ENCODE results near the gene LRRC1. TPM values are rescaled to one million over a fixed set of nuclear protein-coding genes. Genes with fewer than 3 reads are reported as not detected.

Gene LRRC1
- total RNA-seq, 1 experiment from 2014 or later = 10.3 TPM

- H4K8ac ChIP-seq (replicated peaks; ENCODE audit: insufficient read length, low read depth, low read length) = no peak overlapping the region
- no peak overlapping the region for H3K14ac ChIP-seq (ENCODE audit: insufficient read depth, low read length)
- H3K79me2 ChIP-seq (ENCODE audit: insufficient read depth, low read length) = 0 out of 2 replicates have a peak, but pooled peaks cover 3% of the 10 kb centered on the region
- no peak overlapping the region for H2BK20ac ChIP-seq (ENCODE audit: low read depth, low read length, poor library complexity, severe bottlenecking)
- no peaks in the 10 kb centered on the region for H3K9me3 ChIP-seq (ENCODE audit: control insufficient read depth, low read depth, low read length)
- H3K79me1 ChIP-seq (ENCODE audit: insufficient read depth, low read depth, low read length, poor library complexity, severe bottlenecking) = no peaks in the 10 kb centered on the region
- H3K36me3 Mint-ChIP-seq (ENCODE audit: insufficient read depth in 1 of 3, low read depth in 3 of 3) = no peaks in the 10 kb centered on the region
- no peaks in the 10 kb centered on the region for H3K9me3 Mint-ChIP-seq
- no peak overlapping the region for H3K23ac ChIP-seq (ENCODE audit: insufficient read length, low read depth, low read length)
- H3K4me1 ChIP-seq (ENCODE audit: insufficient read depth, low read length) = peaks cover 10% of the 10 kb centered on the region
- H2AFZ ChIP-seq (ENCODE audit: low read length) = no peak overlapping the region
- no peak for DNase-seq
- no peak overlapping the region for H2BK12ac ChIP-seq (ENCODE audit: insufficient read length, low read depth, low read length)
- H3K4me3 Mint-ChIP-seq = no peak overlapping the region
- no peak overlapping the region for H3K56ac ChIP-seq (ENCODE audit: insufficient read length, low read depth, low read length)
- no peak overlapping the region for H2AK5ac ChIP-seq (ENCODE audit: insufficient read length, low read length)
- no peaks in the 10 kb centered on the region for H3K27me3 Mint-ChIP-seq (ENCODE audit: low read depth)
- H2BK5ac ChIP-seq (ENCODE audit: insufficient read length, low read length) = no peak overlapping the region
- no peak overlapping the region for H3K27ac ChIP-seq (ENCODE audit: insufficient read length, low read depth, low read length)
- H4K5ac ChIP-seq (ENCODE audit: insufficient read length, low read depth, low read length) = no peak overlapping the region
- no peak overlapping the region; a peak in 1 of 7 replicates for H3K27ac Mint-ChIP-seq
- no peak overlapping the region for H2BK15ac ChIP-seq (ENCODE audit: low read depth, low read length)
- no peak overlapping the region for H3T11ph ChIP-seq (ENCODE audit: low read length)
- TF ChIP-seq, protein P1, sequence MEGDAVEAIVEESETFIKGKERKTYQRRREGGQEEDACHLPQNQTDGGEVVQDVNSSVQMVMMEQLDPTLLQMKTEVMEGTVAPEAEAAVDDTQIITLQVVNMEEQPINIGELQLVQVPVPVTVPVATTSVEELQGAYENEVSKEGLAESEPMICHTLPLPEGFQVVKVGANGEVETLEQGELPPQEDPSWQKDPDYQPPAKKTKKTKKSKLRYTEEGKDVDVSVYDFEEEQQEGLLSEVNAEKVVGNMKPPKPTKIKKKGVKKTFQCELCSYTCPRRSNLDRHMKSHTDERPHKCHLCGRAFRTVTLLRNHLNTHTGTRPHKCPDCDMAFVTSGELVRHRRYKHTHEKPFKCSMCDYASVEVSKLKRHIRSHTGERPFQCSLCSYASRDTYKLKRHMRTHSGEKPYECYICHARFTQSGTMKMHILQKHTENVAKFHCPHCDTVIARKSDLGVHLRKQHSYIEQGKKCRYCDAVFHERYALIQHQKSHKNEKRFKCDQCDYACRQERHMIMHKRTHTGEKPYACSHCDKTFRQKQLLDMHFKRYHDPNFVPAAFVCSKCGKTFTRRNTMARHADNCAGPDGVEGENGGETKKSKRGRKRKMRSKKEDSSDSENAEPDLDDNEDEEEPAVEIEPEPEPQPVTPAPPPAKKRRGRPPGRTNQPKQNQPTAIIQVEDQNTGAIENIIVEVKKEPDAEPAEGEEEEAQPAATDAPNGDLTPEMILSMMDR (conservative IDR thresholded peaks at IDR 0.05) = no peak
- H3K9ac ChIP-seq (ENCODE audit: extremely low read depth, insufficient read length, low read length) = no peak overlapping the region
- no peak overlapping the region for H3K18ac ChIP-seq (ENCODE audit: insufficient read length, low read depth, low read length)
- H3K4me1 Mint-ChIP-seq = peaks cover 20 to 26% of the 10 kb centered on the region in 2 experiments
- no peak overlapping the region for H4K91ac ChIP-seq (ENCODE audit: insufficient read length, low read depth, low read length)
- no peaks in the 10 kb centered on the region for H3K27me3 ChIP-seq (ENCODE audit: insufficient read depth, low read length)
- no peak overlapping the region for H3K4ac ChIP-seq (ENCODE audit: low read depth, low read length)
- no peak overlapping the region for H3K4me2 ChIP-seq (ENCODE audit: insufficient read depth, insufficient read length, low read length)
- H2BK120ac ChIP-seq (ENCODE audit: low read depth, low read length, poor library complexity, severe bottlenecking) = no peak overlapping the region
- no CpG with 5 or more reads among the region's 4 CpGs for WGBS (ENCODE audit: extremely low coverage, insufficient read length, low lambda C conversion rate)
- H4K20me1 ChIP-seq (ENCODE audit: control insufficient read depth, insufficient read depth, insufficient read length) = no peaks in the 10 kb centered on the region
- no peaks in the 10 kb centered on the region for H3K23me2 ChIP-seq (ENCODE audit: insufficient read length, low read depth, low read length, poor library complexity, severe bottlenecking)
Measured at GRCh38 chr6:53834132-53834531, 39.3 kb downstream of the LRRC1 start.

Measured in H9 (cell line).